ENCODE results near the gene LMBR1L.
"Not testable (repeated sequence)": the region's sequence is repeated elsewhere in the genome, so short reads cannot be mapped to it uniquely, and the experiment has no call there.

Gene LMBR1L

GRCh38 chr12:49110464-49111155, at the start of gene LMBR1L:
TSS of gene LMBR1L (minus strand) at chr12:49110847. CDS start at chr12:49110555, 292 bp downstream.
- DNase-seq (ENCODE audit: low read depth in 1 of 2, low spot score in 1 of 2), result peak; percentile 89

GRCh38 chr12:49160399-49160798, 49.8 kb upstream of the LMBR1L start:
- DNase-seq (ENCODE audit: low read depth in 1 of 2, low spot score in 1 of 2), result no peak

GRCh38 chr12:49154221-49154620, 43.6 kb upstream of the LMBR1L start:
- no peak for DNase-seq (ENCODE audit: low read depth in 1 of 2, low spot score in 1 of 2)

- DNase-seq (ENCODE audit: low read depth in 1 of 2, low spot score in 1 of 2), result no peak
These were observed 36.7 kb upstream of the LMBR1L start for GRCh38 chr12:49147384-49147783.

- no peak for DNase-seq (ENCODE audit: low read depth in 1 of 2, low spot score in 1 of 2)
These were observed 35.8 kb upstream of the LMBR1L start for GRCh38 chr12:49146406-49146805.

GRCh38 chr12:49144384-49144783, 33.7 kb upstream of the LMBR1L start:
- no peak for DNase-seq (ENCODE audit: low read depth in 1 of 2, low spot score in 1 of 2)

- no peak for DNase-seq (ENCODE audit: low read depth in 1 of 2, low spot score in 1 of 2)
These were observed 28.4 kb upstream of the LMBR1L start for GRCh38 chr12:49138999-49139398.

GRCh38 chr12:49138587-49138986, 27.9 kb upstream of the LMBR1L start:
- DNase-seq (ENCODE audit: low read depth in 1 of 2, low spot score in 1 of 2), result no peak

GRCh38 chr12:49137476-49137875, 26.8 kb upstream of the LMBR1L start:
- no peak for DNase-seq (ENCODE audit: low read depth in 1 of 2, low spot score in 1 of 2)

GRCh38 chr12:49136997-49137396, 26.4 kb upstream of the LMBR1L start:
- DNase-seq (ENCODE audit: low read depth in 1 of 2, low spot score in 1 of 2), result not testable (repeated sequence)

GRCh38 chr12:49133590-49133989, 22.9 kb upstream of the LMBR1L start:
- no peak for DNase-seq (ENCODE audit: low read depth in 1 of 2, low spot score in 1 of 2)

- no peak for DNase-seq (ENCODE audit: low read depth in 1 of 2, low spot score in 1 of 2)
These were observed 22.4 kb upstream of the LMBR1L start for GRCh38 chr12:49133014-49133413.

- no peak for DNase-seq (ENCODE audit: low read depth in 1 of 2, low spot score in 1 of 2)
These were observed 21.3 kb upstream of the LMBR1L start for GRCh38 chr12:49131894-49132461.

GRCh38 chr12:49131051-49131893, 20.6 kb upstream of the LMBR1L start, which contains the start of gene TUBA1B:
TSS of gene TUBA1B (minus strand) at chr12:49131395. CDS start at chr12:49131300, 95 bp downstream.
- peak; percentile 82 to 85 for DNase-seq (ENCODE audit: low read depth in 1 of 2, low spot score in 1 of 2)

- DNase-seq (ENCODE audit: low read depth in 1 of 2, low spot score in 1 of 2), result peak; percentile 74 to 89
These were observed 19.8 kb upstream of the LMBR1L start for GRCh38 chr12:49130151-49131050.

- no peak for DNase-seq (ENCODE audit: low read depth in 1 of 2, low spot score in 1 of 2)
These were observed 18.9 kb upstream of the LMBR1L start for GRCh38 chr12:49129332-49130150.

GRCh38 chr12:49127971-49128370, 17.3 kb upstream of the LMBR1L start:
- not testable (repeated sequence) for DNase-seq (ENCODE audit: low read depth in 1 of 2, low spot score in 1 of 2)

- DNase-seq (ENCODE audit: low read depth in 1 of 2, low spot score in 1 of 2), result no peak
These were observed 16.5 kb upstream of the LMBR1L start for GRCh38 chr12:49126852-49127763.
